Neuron (in vitro differentiated cells): ENCODE measurements around the gene KRTAP10-7.
"Not testable (repeated sequence)": the region's sequence is repeated elsewhere in the genome, so short reads cannot be mapped to it uniquely, and the experiment has no call there.

Source experiments
- H2AFZ ChIP-seq: one replicate; pipeline ENCODE4 v1.6.1; 2013; ENCODE audit warnings: low read depth, mild to moderate bottlenecking, inconsistent platforms, low read length, moderate library complexity
- H3K27me3 ChIP-seq: one replicate; pipeline ENCODE4 v1.6.1; 2013; ENCODE audit warnings: low read length; ENCODE audit not compliant: insufficient read depth
- H3K36me3 ChIP-seq: one replicate; pipeline ENCODE4 v1.6.1; 2013; ENCODE audit warnings: low read length; ENCODE audit not compliant: insufficient read depth
- H3K4me1 ChIP-seq: one replicate; pipeline ENCODE4 v1.6.1; 2013; ENCODE audit warnings: low read length; ENCODE audit not compliant: insufficient read depth
- H3K4me3 ChIP-seq: 2 replicates; pipeline ENCODE4 v1.5.1; 2013; ENCODE audit warnings: mild to moderate bottlenecking, low read length, moderate library complexity
- H3K9me3 ChIP-seq: one replicate; pipeline ENCODE4 v1.6.1; 2013; ENCODE audit warnings: low read length

Gene KRTAP10-7

GRCh38 chr21:44601091-44601490 lies 694 bp downstream of the KRTAP10-7 start:
- not testable (repeated sequence) for H3K9me3 ChIP-seq, H3K4me1 ChIP-seq, H3K36me3 ChIP-seq, H2AFZ ChIP-seq, H3K27me3 ChIP-seq, H3K4me3 ChIP-seq

- Histone ChIP-seq H3K36me3 (no peaks in the 10 kb centered on the region), H3K4me3 (no peak overlapping the region), H2AFZ (no peak overlapping the region), H3K4me1 (no peaks in the 10 kb centered on the region), H3K27me3 (no peaks in the 10 kb centered on the region), H3K9me3 (peaks cover 6% of the 10 kb centered on the region)
Measured at GRCh38 chr21:44601596-44602462, 1.4 kb downstream of the KRTAP10-7 start.

- Histone ChIP-seq H3K4me1 (no peaks in the 10 kb centered on the region), H3K36me3 (no peaks in the 10 kb centered on the region), H3K9me3 (peaks cover 6% of the 10 kb centered on the region), H3K4me3 (no peak overlapping the region), H3K27me3 (no peaks in the 10 kb centered on the region), H2AFZ (no peak overlapping the region)
Measured at GRCh38 chr21:44602463-44602850, 2.1 kb downstream of the KRTAP10-7 start.

- Histone ChIP-seq H3K4me1 (no peaks in the 10 kb centered on the region), H2AFZ (no peak overlapping the region), H3K36me3 (no peaks in the 10 kb centered on the region), H3K27me3 (no peaks in the 10 kb centered on the region), H3K9me3 (peaks cover 4% of the 10 kb centered on the region), H3K4me3 (no peak overlapping the region)
Measured at GRCh38 chr21:44603109-44603875, 2.9 kb downstream of the KRTAP10-7 start.

- no peaks in the 10 kb centered on the region for H3K36me3 ChIP-seq
Measured at GRCh38 chr21:44603911-44604310, 3.5 kb downstream of the KRTAP10-7 start.

GRCh38 chr21:44606495-44606894 lies 6.1 kb downstream of the KRTAP10-7 start:
- H3K9me3 ChIP-seq, result peaks cover 4% of the 10 kb centered on the region
- no peak overlapping the region for H3K4me3 ChIP-seq
- H2AFZ ChIP-seq, result no peak overlapping the region
- no peaks in the 10 kb centered on the region for H3K27me3 ChIP-seq
- no peaks in the 10 kb centered on the region for H3K36me3 ChIP-seq
- H3K4me1 ChIP-seq, result no peaks in the 10 kb centered on the region

More at GRCh38 chr21:44603911-44604310, 3.5 kb downstream of the KRTAP10-7 start:
- Histone ChIP-seq H3K4me1 (no peaks in the 10 kb centered on the region), H3K4me3 (no peak overlapping the region), H3K9me3 (peaks cover 4% of the 10 kb centered on the region), H3K27me3 (no peaks in the 10 kb centered on the region), H2AFZ (no peak overlapping the region)

- no peaks in the 10 kb centered on the region for H3K4me1 ChIP-seq
- no peak overlapping the region for H2AFZ ChIP-seq
- no peak overlapping the region for H3K4me3 ChIP-seq
- no peaks in the 10 kb centered on the region for H3K27me3 ChIP-seq
- H3K36me3 ChIP-seq, result no peaks in the 10 kb centered on the region
- peaks cover 3% of the 10 kb centered on the region for H3K9me3 ChIP-seq
Measured at GRCh38 chr21:44609193-44609592, 8.8 kb downstream of the KRTAP10-7 start.

GRCh38 chr21:44610157-44610843 lies 9.9 kb downstream of the KRTAP10-7 start:
- H3K36me3 ChIP-seq, H2AFZ ChIP-seq, H3K4me3 ChIP-seq, H3K27me3 ChIP-seq, H3K9me3 ChIP-seq, H3K4me1 ChIP-seq: not testable (repeated sequence)

- Histone ChIP-seq H3K4me3 (no peak overlapping the region), H3K4me1 (no peaks in the 10 kb centered on the region), H3K36me3 (no peaks in the 10 kb centered on the region), H3K9me3 (peaks cover 3% of the 10 kb centered on the region), H2AFZ (no peak overlapping the region), H3K27me3 (no peaks in the 10 kb centered on the region)
Measured at GRCh38 chr21:44611551-44611950, 11.2 kb downstream of the KRTAP10-7 start.

GRCh38 chr21:44612029-44612486 lies 11.7 kb downstream of the KRTAP10-7 start, which contains the start of gene KRTAP10-8:
KRTAP10-8 (plus strand) TSS chr21:44612079; CDS start chr21:44612101, 22 bp downstream.
- no peaks in the 10 kb centered on the region for H3K4me1 ChIP-seq
- no peaks in the 10 kb centered on the region for H3K27me3 ChIP-seq
- no peaks in the 10 kb centered on the region for H3K36me3 ChIP-seq
- peaks cover 3% of the 10 kb centered on the region for H3K9me3 ChIP-seq
- no peak within 1 kb of the TSS for H3K4me3 ChIP-seq
- H2AFZ ChIP-seq, result no peak within 1 kb of the TSS

GRCh38 chr21:44612669-44613229 lies 12.4 kb downstream of the KRTAP10-7 start:
- Histone ChIP-seq H2AFZ (no peak overlapping the region), H3K9me3 (peaks cover 3% of the 10 kb centered on the region), H3K27me3 (no peaks in the 10 kb centered on the region), H3K4me1 (no peaks in the 10 kb centered on the region), H3K36me3 (no peaks in the 10 kb centered on the region), H3K4me3 (no peak overlapping the region)

- Histone ChIP-seq H3K27me3 (no peaks in the 10 kb centered on the region), H2AFZ (no peak overlapping the region), H3K4me1 (no peaks in the 10 kb centered on the region), H3K4me3 (no peak overlapping the region), H3K9me3 (peaks cover 3% of the 10 kb centered on the region), H3K36me3 (no peaks in the 10 kb centered on the region)
Measured at GRCh38 chr21:44613386-44614155, 13.2 kb downstream of the KRTAP10-7 start.
